Measurements from ENCODE around the gene GTPBP6.
"Not testable (repeated sequence)": the region's sequence is repeated elsewhere in the genome, so short reads cannot be mapped to it uniquely, and the experiment has no call there.

The GTPBP6 gene

GRCh38 chrX:283115-283845 is 35.3 kb downstream of the GTPBP6 start:
- DNase-seq, result peak; percentile 89

GRCh38 chrX:282000-282681 is 36.5 kb downstream of the GTPBP6 start:
- H3K27ac ChIP-seq; in situ Hi-C loops (cut with HindIII; ENCODE audit: low pct_ligation_motif_present, low sequenced_read_pairs); H3K27me3 ChIP-seq (replicated peaks); H3K36me3 ChIP-seq (replicated peaks); DNase-seq: not testable (repeated sequence)
- H3K4me3 ChIP-seq (ENCODE audit: low read depth, low read length), result peak overlapping the region; percentile 46

More at GRCh38 chrX:283115-283845, 35.3 kb downstream of the GTPBP6 start:
- no peak overlapping the region for H3K27ac ChIP-seq
- TF ChIP-seq CTCF (IDR thresholded peaks at IDR 0.05; ENCODE audit: low read depth, low read length, missing control alignments), result no peak
- H3K36me3 ChIP-seq (replicated peaks), result peaks cover 5% of the 10 kb centered on the region
- H3K4me3 ChIP-seq (ENCODE audit: low read depth, low read length), result peak overlapping the region; percentile 74
- in situ Hi-C loops (cut with HindIII; ENCODE audit: low pct_ligation_motif_present, low sequenced_read_pairs), result no loop called here
- no peaks in the 10 kb centered on the region for H3K27me3 ChIP-seq (replicated peaks)

- in situ Hi-C loops (cut with HindIII; ENCODE audit: low pct_ligation_motif_present, low sequenced_read_pairs), result no loop called here
- TF ChIP-seq CTCF (IDR thresholded peaks at IDR 0.05; ENCODE audit: low read depth, low read length, missing control alignments), result no peak
- no peaks in the 10 kb centered on the region for H3K27me3 ChIP-seq (replicated peaks)
- no peak within 1 kb of the TSS for H3K27ac ChIP-seq
- H3K4me3 ChIP-seq (ENCODE audit: low read depth, low read length), result peak within 1 kb of the TSS; percentile 46
- DNase-seq, result no peak
- H3K36me3 ChIP-seq (replicated peaks), result peaks cover 5% of the 10 kb centered on the region
Observed at GRCh38 chrX:281166-281999, 37.2 kb downstream of the GTPBP6 start, which contains the start of gene PLCXD1. TSS of gene PLCXD1 (plus strand) at chrX:281381. CDS start at chrX:284188, 2,807 bp downstream.

- H3K36me3 ChIP-seq (replicated peaks); H3K27me3 ChIP-seq (replicated peaks); in situ Hi-C loops (cut with HindIII; ENCODE audit: low pct_ligation_motif_present, low sequenced_read_pairs); DNase-seq; H3K27ac ChIP-seq; H3K4me3 ChIP-seq (ENCODE audit: low read depth, low read length): not testable (repeated sequence)
Observed at GRCh38 chrX:280722-281121, 37.9 kb downstream of the GTPBP6 start.

GRCh38 chrX:279757-280604 is 38.6 kb downstream of the GTPBP6 start:
- H3K27me3 ChIP-seq (replicated peaks); H3K27ac ChIP-seq; H3K36me3 ChIP-seq (replicated peaks); H3K4me3 ChIP-seq (ENCODE audit: low read depth, low read length); DNase-seq; in situ Hi-C loops (cut with HindIII; ENCODE audit: low pct_ligation_motif_present, low sequenced_read_pairs): not testable (repeated sequence)

GRCh38 chrX:276581-277201 is 41.9 kb downstream of the GTPBP6 start:
- no peak for TF ChIP-seq CTCF (IDR thresholded peaks at IDR 0.05; ENCODE audit: low read depth, low read length, missing control alignments)
- H3K27ac ChIP-seq, result no peak overlapping the region
- in situ Hi-C loops (cut with HindIII; ENCODE audit: low pct_ligation_motif_present, low sequenced_read_pairs), result no loop called here
- no peaks in the 10 kb centered on the region for H3K27me3 ChIP-seq (replicated peaks)
- no peaks in the 10 kb centered on the region for H3K36me3 ChIP-seq (replicated peaks)
- DNase-seq, result peak; percentile 25
- peak overlapping the region; percentile 55 for H3K4me3 ChIP-seq (ENCODE audit: low read depth, low read length)

Data from brain microvascular endothelial cell (primary cell).